Nephron (organoid): ENCODE data around the gene APOL4.
"Not testable (repeated sequence)": the region's sequence is repeated elsewhere in the genome, so short reads cannot be mapped to it uniquely, and the experiment has no call there.

ENCODE experiments used
- H3K27ac Mint-ChIP-seq, 3 experiments: 2 replicates each; pipeline ENCODE4 v1.8.0; 2020; ENCODE audit warnings: mixed read lengths in 3 of 3, mild to moderate bottlenecking in 2 of 3, moderate library complexity in 1 of 3
- H3K27me3 Mint-ChIP-seq: 2 replicates; pipeline ENCODE4 v1.8.0; 2021; ENCODE audit warnings: low read depth, mild to moderate bottlenecking, moderate library complexity, mixed read lengths
- H3K36me3 Mint-ChIP-seq: 2 replicates; pipeline ENCODE4 v1.8.0; 2020; ENCODE audit warnings: low read depth, mixed read lengths
- H3K4me1 Mint-ChIP-seq: 2 replicates; pipeline ENCODE4 v1.8.0; 2020; ENCODE audit warnings: mixed read lengths
- H3K4me3 Mint-ChIP-seq, 3 experiments: 2 replicates each; pipeline ENCODE4 v1.8.0; 2020; ENCODE audit warnings: mild to moderate bottlenecking in 3 of 3, mixed read lengths in 3 of 3, moderate library complexity in 2 of 3
- H3K9me3 Mint-ChIP-seq: 2 replicates; pipeline ENCODE4 v1.8.0; 2020; ENCODE audit warnings: mixed read lengths
- CTCF ChIP-seq, 3 experiments: fragments of 200-600 bp; sonication (generic); IDR thresholded peaks; one replicate each; pipeline ENCODE4 v1.5.0; 2021; ENCODE audit warnings: antibody characterized with exemption in 3 of 3; ENCODE audit not compliant: unreplicated experiment in 3 of 3

Gene APOL4

GRCh38 chr22:36213586-36213985 lies 12.0 kb upstream of the APOL4 start:
- no peak for TF ChIP-seq CTCF (IDR thresholded peaks at IDR 0.05; ENCODE audit: unreplicated experiment in 3 of 3)
- Mint-ChIP-seq H3K27me3 (peaks cover 9% of the 10 kb centered on the region), H3K27ac (peak overlapping the region; percentile 10 to 88 (median 14)), H3K4me3 (no peak overlapping the region), H3K9me3 (peaks cover 13% of the 10 kb centered on the region), H3K36me3 (no peaks in the 10 kb centered on the region), H3K4me1 (peaks cover 23% of the 10 kb centered on the region)

GRCh38 chr22:36212901-36213300 lies 11.3 kb upstream of the APOL4 start:
- Mint-ChIP-seq H3K4me3 (no peak overlapping the region), H3K36me3 (no peaks in the 10 kb centered on the region), H3K27ac (peak overlapping the region in 2 of 3 experiments; percentile 10 to 88), H3K27me3 (peaks cover 9% of the 10 kb centered on the region), H3K9me3 (peaks cover 13% of the 10 kb centered on the region), H3K4me1 (peaks cover 23% of the 10 kb centered on the region)
- TF ChIP-seq CTCF (IDR thresholded peaks at IDR 0.05; ENCODE audit: unreplicated experiment in 3 of 3): no peak

GRCh38 chr22:36211237-36211861 lies 9.7 kb upstream of the APOL4 start:
- peak overlapping the region in 1 of 3 experiments; percentile 21 for H3K27ac Mint-ChIP-seq
- no peak for TF ChIP-seq CTCF (IDR thresholded peaks at IDR 0.05; ENCODE audit: unreplicated experiment in 3 of 3)
- H3K27me3 Mint-ChIP-seq: peaks cover 9% of the 10 kb centered on the region

GRCh38 chr22:36210224-36210623 lies 8.6 kb upstream of the APOL4 start:
- no peak for TF ChIP-seq CTCF (IDR thresholded peaks at IDR 0.05; ENCODE audit: unreplicated experiment in 3 of 3)

More at GRCh38 chr22:36211237-36211861, 9.7 kb upstream of the APOL4 start:
- no peak overlapping the region for H3K4me3 Mint-ChIP-seq
- peaks cover 13% of the 10 kb centered on the region for H3K9me3 Mint-ChIP-seq
- H3K4me1 Mint-ChIP-seq: peaks cover 23% of the 10 kb centered on the region
- H3K36me3 Mint-ChIP-seq: no peaks in the 10 kb centered on the region

GRCh38 chr22:36209488-36209908 lies 7.9 kb upstream of the APOL4 start:
- H3K4me3 Mint-ChIP-seq, H3K36me3 Mint-ChIP-seq, H3K27ac Mint-ChIP-seq, H3K27me3 Mint-ChIP-seq: not testable (repeated sequence)
- Mint-ChIP-seq H3K4me1 (peaks cover 18% of the 10 kb centered on the region), H3K9me3 (peaks cover 13% of the 10 kb centered on the region)

More at GRCh38 chr22:36210224-36210623, 8.6 kb upstream of the APOL4 start:
- Mint-ChIP-seq H3K27me3 (peaks cover 4% of the 10 kb centered on the region), H3K27ac (peak overlapping the region in 1 of 3 experiments; percentile 26), H3K9me3 (peaks cover 13% of the 10 kb centered on the region), H3K36me3 (no peaks in the 10 kb centered on the region), H3K4me3 (no peak overlapping the region), H3K4me1 (peaks cover 23% of the 10 kb centered on the region)

GRCh38 chr22:36208914-36209313 lies 7.3 kb upstream of the APOL4 start:
- Mint-ChIP-seq H3K4me3 (no peak overlapping the region), H3K27ac (no peak overlapping the region), H3K4me1 (peaks cover 12% of the 10 kb centered on the region), H3K36me3 (no peaks in the 10 kb centered on the region), H3K9me3 (peaks cover 13% of the 10 kb centered on the region), H3K27me3 (peaks cover 8% of the 10 kb centered on the region)
- no peak for TF ChIP-seq CTCF (IDR thresholded peaks at IDR 0.05; ENCODE audit: unreplicated experiment in 3 of 3)
